ES-I3 (cell line): Measurements from ENCODE around the gene GAL3ST3.

Source experiments
- H3K36me3 ChIP-seq: 2 replicates; pipeline ENCODE4 v1.6.1; 2013; ENCODE audit warnings: mild to moderate bottlenecking, low read length, control low read depth, moderate library complexity; ENCODE audit not compliant: insufficient read depth
- H3K4me1 ChIP-seq: 2 replicates; pipeline ENCODE4 v1.6.1; 2013; ENCODE audit warnings: mild to moderate bottlenecking, control low read depth, low read length; ENCODE audit not compliant: insufficient read depth
- H3K9ac ChIP-seq: 2 replicates; pipeline ENCODE4 v1.6.1; 2013; ENCODE audit warnings: low read depth, mild to moderate bottlenecking, low read length, moderate library complexity
- H3K9me3 ChIP-seq: 2 replicates; pipeline ENCODE4 v1.6.1; 2013; ENCODE audit warnings: mild to moderate bottlenecking, low read length, moderate library complexity; ENCODE audit not compliant: control insufficient read depth, insufficient read depth

The GAL3ST3 gene

GRCh38 chr11:66062408-66062807 is 13.4 kb upstream of the GAL3ST3 start:
- no peaks in the 10 kb centered on the region for H3K4me1 ChIP-seq
- no peak overlapping the region for H3K9ac ChIP-seq
- H3K9me3 ChIP-seq: no peaks in the 10 kb centered on the region; the same call in 1 of the 2 replicates
- peaks cover 67% of the 10 kb centered on the region for H3K36me3 ChIP-seq

- no peaks in the 10 kb centered on the region; the same call in 1 of the 2 replicates for H3K9me3 ChIP-seq
- peaks cover 66% of the 10 kb centered on the region for H3K36me3 ChIP-seq
- no peak overlapping the region for H3K9ac ChIP-seq
- no peaks in the 10 kb centered on the region for H3K4me1 ChIP-seq
Observed at GRCh38 chr11:66061268-66061667, 12.3 kb upstream of the GAL3ST3 start.

GRCh38 chr11:66059966-66060680 is 11.2 kb upstream of the GAL3ST3 start:
- H3K36me3 ChIP-seq: peaks cover 72% of the 10 kb centered on the region
- H3K4me1 ChIP-seq: no peaks in the 10 kb centered on the region
- H3K9ac ChIP-seq: no peak overlapping the region
- no peaks in the 10 kb centered on the region; the same call in 1 of the 2 replicates for H3K9me3 ChIP-seq

- H3K36me3 ChIP-seq: peaks cover 54% of the 10 kb centered on the region
- no peaks in the 10 kb centered on the region for H3K9me3 ChIP-seq
- no peak overlapping the region for H3K9ac ChIP-seq
- no peaks in the 10 kb centered on the region; the same call in 1 of the 2 replicates for H3K4me1 ChIP-seq
Observed at GRCh38 chr11:66056501-66056900, 7.5 kb upstream of the GAL3ST3 start.

GRCh38 chr11:66055021-66055420 is 6.1 kb upstream of the GAL3ST3 start:
- H3K9ac ChIP-seq: no peak overlapping the region
- peaks cover 7% of the 10 kb centered on the region; the same call in 1 of the 2 replicates for H3K4me1 ChIP-seq
- peaks cover 40% of the 10 kb centered on the region for H3K36me3 ChIP-seq
- H3K9me3 ChIP-seq: no peaks in the 10 kb centered on the region

- peaks cover 20% of the 10 kb centered on the region for H3K36me3 ChIP-seq
- H3K9ac ChIP-seq: peak overlapping the region; percentile 93
- H3K9me3 ChIP-seq: no peaks in the 10 kb centered on the region
- peaks cover 12% of the 10 kb centered on the region; the same call in 1 of the 2 replicates for H3K4me1 ChIP-seq
Observed at GRCh38 chr11:66052664-66052982, 3.7 kb upstream of the GAL3ST3 start.

GRCh38 chr11:66051766-66052663 is 3.1 kb upstream of the GAL3ST3 start, which contains the start of gene SF3B2:
Gene SF3B2 (plus strand): TSS chr11:66052364. CDS start chr11:66052385, 21 bp downstream.
- Histone ChIP-seq H3K36me3 (peaks cover 19% of the 10 kb centered on the region), H3K9ac (peak within 1 kb of the TSS; percentile 93), H3K9me3 (no peaks in the 10 kb centered on the region), H3K4me1 (peaks cover 12% of the 10 kb centered on the region; the same call in 1 of the 2 replicates)

GRCh38 chr11:66051371-66051765 is 2.4 kb upstream of the GAL3ST3 start:
- peaks cover 12% of the 10 kb centered on the region; the same call in 1 of the 2 replicates for H3K4me1 ChIP-seq
- peak overlapping the region; percentile 93 for H3K9ac ChIP-seq
- peaks cover 13% of the 10 kb centered on the region for H3K36me3 ChIP-seq
- no peaks in the 10 kb centered on the region for H3K9me3 ChIP-seq

GRCh38 chr11:66050581-66051231 is 1.7 kb upstream of the GAL3ST3 start:
- Histone ChIP-seq H3K36me3 (peaks cover 9% of the 10 kb centered on the region), H3K4me1 (peaks cover 12% of the 10 kb centered on the region; the same call in 1 of the 2 replicates), H3K9ac (peak overlapping the region; percentile 93), H3K9me3 (no peaks in the 10 kb centered on the region)

GRCh38 chr11:66047541-66048365 is 1.2 kb downstream of the GAL3ST3 start:
- Histone ChIP-seq H3K9ac (no peak overlapping the region), H3K36me3 (no peaks in the 10 kb centered on the region), H3K4me1 (peaks cover 15% of the 10 kb centered on the region; the same call in 1 of the 2 replicates), H3K9me3 (no peaks in the 10 kb centered on the region)

GRCh38 chr11:66046901-66047300 is 2.1 kb downstream of the GAL3ST3 start:
- peaks cover 15% of the 10 kb centered on the region; the same call in 1 of the 2 replicates for H3K4me1 ChIP-seq
- H3K9ac ChIP-seq: no peak overlapping the region
- no peaks in the 10 kb centered on the region for H3K36me3 ChIP-seq
- H3K9me3 ChIP-seq: no peaks in the 10 kb centered on the region

- Histone ChIP-seq H3K36me3 (no peaks in the 10 kb centered on the region), H3K4me1 (peaks cover 8% of the 10 kb centered on the region; the same call in 1 of the 2 replicates), H3K9me3 (no peaks in the 10 kb centered on the region), H3K9ac (no peak overlapping the region)
Observed at GRCh38 chr11:66045177-66045639, 3.8 kb downstream of the GAL3ST3 start.

- no peaks in the 10 kb centered on the region for H3K36me3 ChIP-seq
- peaks cover 8% of the 10 kb centered on the region; the same call in 1 of the 2 replicates for H3K4me1 ChIP-seq
- no peak overlapping the region for H3K9ac ChIP-seq
- no peaks in the 10 kb centered on the region for H3K9me3 ChIP-seq
Observed at GRCh38 chr11:66044757-66045156, 4.2 kb downstream of the GAL3ST3 start.
